Thyroid gland (tissue), 4 donors: Measurements from ENCODE around the gene MAPKAPK5. TPM values are rescaled to one million over a fixed set of nuclear protein-coding genes. Genes with fewer than 3 reads are reported as not detected.
"Not testable (repeated sequence)": the region's sequence is repeated elsewhere in the genome, so short reads cannot be mapped to it uniquely, and the experiment has no call there.

ENCODE experiments used
- DNase-seq, 2 donors: peaks; one replicate each; pipeline ENCODE4 v3.0.0-alpha.2; 2019
- H3K27ac ChIP-seq, 3 donors: fragments of 200-600 bp; sonication (generic); 1 replicate in 2 of 3; 2 replicates in 1 of 3; pipeline ENCODE4 v1.5.1; 2016 to 2019; ENCODE audit warnings: mild to moderate bottlenecking in 1 of 3, moderate library complexity in 1 of 3
- H3K27me3 ChIP-seq: fragments of 200-600 bp; sonication (generic); one replicate; pipeline ENCODE4 v1.5.1; 2019
- H3K36me3 ChIP-seq, 2 donors: fragments of 200-600 bp; sonication (generic); one replicate each; pipeline ENCODE4 v1.5.1; 2016 to 2019
- H3K4me1 ChIP-seq, 2 donors: fragments of 200-600 bp; sonication (generic); one replicate each; pipeline ENCODE4 v1.5.1; 2017 to 2019
- H3K4me3 ChIP-seq, 3 donors: fragments of 200-600 bp; sonication (generic); replicated peaks in 1 of 3; 1 replicate in 2 of 3; 2 replicates in 1 of 3; pipeline ENCODE4 v1.5.1; 2016; ENCODE audit warnings: mild to moderate bottlenecking in 1 of 3
- H3K9me3 ChIP-seq: fragments of 200-600 bp; sonication (generic); one replicate; pipeline ENCODE4 v1.5.1; 2017
- POLR2A ChIP-seq, 2 donors: fragments of 450-650 bp; IDR thresholded peaks; one replicate each; pipeline ENCODE4 v1.6.1; 2017; ENCODE audit warnings: antibody characterized with exemption in 2 of 2, mild to moderate bottlenecking in 2 of 2, moderate library complexity in 1 of 2
- WGBS, 2 donors: methylation state at CpG; one replicate each; pipeline ENCODE4 v1.1.5; 2017; 5-methylcytosine and 5-hydroxymethylcytosine counted together
- intact Hi-C: fragments of 100-400 bp; cut with DNase I; formaldehyde crosslinking; loops from one replicate; pipeline ENCODE4 v1.15.1; 2023
- microRNA-seq: library from miRNA; unstranded; fragments of <30 nt; microRNA quantifications from one replicate; pipeline ENCODE4, GENCODE V29; 2016
- small RNA-seq: library from RNA; depleted of rRNA; stranded (forward); fragments of <200 nt; gene quantifications from one replicate; pipeline ENCODE3, GENCODE V24; 2016
- total RNA-seq, 4 donors: library from RNA; depleted of rRNA; stranded (reverse); fragments of >200 nt; gene quantifications; one replicate each; pipeline ENCODE4 v1.2.3, GENCODE V29; 2016
- TF ChIP-seq, protein P1 (sequence below), 6 experiments: fragments of 200-600 bp in 3 of 6; fragments of 450-650 bp in 3 of 6; sonication (generic) in 3 of 6; IDR thresholded peaks; one replicate each; pipeline ENCODE4 v1.5.1; 2016 to 2019; ENCODE audit warnings: antibody characterized with exemption in 6 of 6, mild to moderate bottlenecking in 2 of 6, inconsistent platforms in 1 of 6, moderate library complexity in 1 of 6

Gene MAPKAPK5
- total RNA-seq, 4 donors from 2014 or later = 54.3 to 81.6 (median 60.0) TPM

DNA sequence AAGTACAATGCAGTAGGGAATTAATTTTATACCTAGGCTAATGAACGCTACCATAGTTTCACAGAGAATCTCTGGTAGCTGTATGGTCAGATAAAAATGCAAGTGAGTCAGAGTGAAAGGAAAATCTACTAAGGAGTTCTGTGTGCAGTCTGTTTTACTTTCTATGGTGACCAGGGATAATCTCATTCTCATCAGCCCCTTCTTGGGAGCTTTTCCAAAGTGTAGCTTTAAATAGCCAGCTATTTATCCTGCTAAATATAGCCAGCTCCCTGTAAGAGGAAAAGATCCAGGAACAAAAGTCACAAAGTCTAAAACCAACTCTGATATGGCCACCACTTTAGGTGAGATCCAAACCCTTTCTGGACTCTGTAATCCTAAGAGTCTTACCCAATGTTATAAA is 95.4 kb downstream of the MAPKAPK5 start:
- intact Hi-C loops = no loop called here
- DNase-seq = no peak
- no peak overlapping the region for H3K27ac ChIP-seq
- peaks cover 0 to 9% of the 10 kb centered on the region in 2 donors for H3K4me1 ChIP-seq
- no peaks in the 10 kb centered on the region for H3K27me3 ChIP-seq
- H3K36me3 ChIP-seq = no peaks in the 10 kb centered on the region
- 85 to 87% methylated on average over 1 of the region's 1 CpG for WGBS, 2 donors
- H3K4me3 ChIP-seq = no peak overlapping the region
- no peak for TF ChIP-seq POLR2A (IDR thresholded peaks at IDR 0.05)
- TF ChIP-seq, protein P1, sequence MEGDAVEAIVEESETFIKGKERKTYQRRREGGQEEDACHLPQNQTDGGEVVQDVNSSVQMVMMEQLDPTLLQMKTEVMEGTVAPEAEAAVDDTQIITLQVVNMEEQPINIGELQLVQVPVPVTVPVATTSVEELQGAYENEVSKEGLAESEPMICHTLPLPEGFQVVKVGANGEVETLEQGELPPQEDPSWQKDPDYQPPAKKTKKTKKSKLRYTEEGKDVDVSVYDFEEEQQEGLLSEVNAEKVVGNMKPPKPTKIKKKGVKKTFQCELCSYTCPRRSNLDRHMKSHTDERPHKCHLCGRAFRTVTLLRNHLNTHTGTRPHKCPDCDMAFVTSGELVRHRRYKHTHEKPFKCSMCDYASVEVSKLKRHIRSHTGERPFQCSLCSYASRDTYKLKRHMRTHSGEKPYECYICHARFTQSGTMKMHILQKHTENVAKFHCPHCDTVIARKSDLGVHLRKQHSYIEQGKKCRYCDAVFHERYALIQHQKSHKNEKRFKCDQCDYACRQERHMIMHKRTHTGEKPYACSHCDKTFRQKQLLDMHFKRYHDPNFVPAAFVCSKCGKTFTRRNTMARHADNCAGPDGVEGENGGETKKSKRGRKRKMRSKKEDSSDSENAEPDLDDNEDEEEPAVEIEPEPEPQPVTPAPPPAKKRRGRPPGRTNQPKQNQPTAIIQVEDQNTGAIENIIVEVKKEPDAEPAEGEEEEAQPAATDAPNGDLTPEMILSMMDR (IDR thresholded peaks at IDR 0.05) = no peak
- H3K9me3 ChIP-seq = no peaks in the 10 kb centered on the region

DNA sequence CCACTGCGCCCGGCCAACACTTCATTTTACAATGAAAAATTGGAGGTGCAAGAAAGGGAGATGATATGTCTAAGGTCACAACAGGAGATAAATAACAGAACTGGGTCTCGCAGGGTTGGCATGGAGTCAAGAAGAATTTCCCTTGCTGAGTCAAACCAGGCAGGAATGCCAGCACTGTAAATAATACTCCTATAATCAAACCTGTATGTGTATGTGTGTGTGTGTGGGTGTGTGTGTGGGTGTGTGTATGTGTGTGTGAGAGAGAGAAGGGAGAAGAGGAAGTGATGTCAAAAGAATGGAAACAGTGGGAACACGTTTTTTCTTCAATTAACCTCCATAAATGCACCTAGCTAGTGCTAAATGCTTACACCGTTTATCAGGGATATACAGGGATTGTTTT is 100.5 kb downstream of the MAPKAPK5 start:
- Histone ChIP-seq H3K4me3 (no peak overlapping the region), H3K9me3 (no peaks in the 10 kb centered on the region), H3K4me1 (no peaks in the 10 kb centered on the region), H3K27ac (no peak overlapping the region), H3K36me3 (no peaks in the 10 kb centered on the region), H3K27me3 (no peaks in the 10 kb centered on the region)
- DNase-seq = no peak
- intact Hi-C loops = no loop called here
- TF ChIP-seq POLR2A (IDR thresholded peaks at IDR 0.05) = no peak
- TF ChIP-seq, protein P1 (IDR thresholded peaks at IDR 0.05) = no peak
- WGBS, 2 donors = 68 to 85% methylated on average over 5 of the region's 5 CpGs

DNA sequence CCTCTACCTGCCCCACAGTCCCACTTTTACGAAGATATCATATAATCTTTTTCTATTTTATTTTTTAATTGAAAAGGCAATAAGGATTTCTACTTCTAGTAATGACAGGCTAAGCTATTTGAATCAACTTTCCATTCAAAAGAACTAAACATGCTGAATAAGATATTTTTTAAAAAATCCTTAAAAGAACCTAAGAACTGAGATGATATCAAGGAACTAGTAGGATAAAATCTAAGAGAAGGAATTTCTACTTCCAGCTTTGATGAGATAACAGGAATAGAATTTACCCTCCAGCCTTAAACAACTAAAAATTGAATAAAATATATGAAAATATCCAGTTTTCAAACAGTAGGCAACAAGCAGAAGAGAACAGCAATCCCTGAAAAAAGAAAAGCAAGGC is 101.9 kb downstream of the MAPKAPK5 start:
- 95 to 98% methylated on average over 1 of the region's 1 CpG for WGBS, 2 donors
- intact Hi-C loops = no loop called here
- Histone ChIP-seq H3K27ac (no peak overlapping the region), H3K4me3 (no peak overlapping the region), H3K36me3 (no peaks in the 10 kb centered on the region), H3K9me3 (no peaks in the 10 kb centered on the region), H3K4me1 (peaks cover 0 to 4% of the 10 kb centered on the region in 2 donors), H3K27me3 (no peaks in the 10 kb centered on the region)
- no peak for TF ChIP-seq POLR2A (IDR thresholded peaks at IDR 0.05)
- no peak for DNase-seq

DNA sequence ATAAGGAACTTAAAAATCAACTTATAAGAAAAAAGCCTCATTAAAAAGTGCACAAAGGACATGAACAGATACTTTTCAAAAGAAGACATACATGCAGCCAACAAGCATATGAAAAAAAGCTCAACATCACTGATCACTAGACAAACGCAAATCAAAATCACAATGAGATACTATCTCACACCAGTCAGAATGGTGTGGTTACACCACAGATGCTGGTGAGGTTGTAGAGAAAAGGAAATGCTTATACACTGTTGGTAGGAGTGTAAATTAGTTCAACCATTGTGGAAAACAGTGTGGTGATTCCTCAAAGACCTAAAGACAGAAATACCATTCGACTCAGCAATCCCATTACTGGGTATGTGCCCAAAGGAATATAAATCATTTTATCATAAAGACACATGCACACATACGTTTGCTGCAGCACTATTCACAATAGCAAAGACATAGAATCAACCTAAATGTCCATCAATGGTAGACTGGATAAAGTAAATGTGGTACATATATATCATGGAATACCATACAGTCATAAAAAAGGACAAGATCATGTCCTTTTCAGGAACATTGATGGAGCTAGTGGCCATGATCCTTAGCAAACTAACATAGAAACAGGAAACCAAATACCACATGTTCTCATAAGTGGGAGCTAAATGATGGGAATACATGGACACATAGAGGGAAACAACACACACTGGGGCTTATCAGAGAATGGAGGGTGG is 109.1 kb downstream of the MAPKAPK5 start:
- intact Hi-C loops, H3K36me3 ChIP-seq, H3K4me3 ChIP-seq, H3K9me3 ChIP-seq, DNase-seq, H3K4me1 ChIP-seq, H3K27ac ChIP-seq, H3K27me3 ChIP-seq: not testable (repeated sequence)
- 84 to 90% methylated on average over 3 of the region's 3 CpGs for WGBS, 2 donors

Small RNA genes lying within 50 kb of the gene (microRNA-seq; reads per million reads assigned to microRNA genes)
- not detected for gene MIR6761

Small RNA genes lying within 50 kb of the gene (small RNA-seq; reads per million reads assigned to genes)
- gene MIR6761 = not detected

Other genes with a start within 250 kb of the MAPKAPK5 start
- gene ATXN2, start 242.9 kb upstream of the MAPKAPK5 start, total RNA-seq = 100 to 1,000 TPM in 1 of 4 donors, 10 to 100 TPM in 3; 63.1 to 102 (median 63.8) TPM
- 10 to 100 TPM; 18.4 to 23.5 (median 21.9) TPM for gene BRAP, start 156.3 kb upstream of the MAPKAPK5 start, total RNA-seq
- 10 to 100 TPM; 43.0 to 65.5 (median 52.8) TPM for gene ACAD10, start 156.2 kb upstream of the MAPKAPK5 start, total RNA-seq
- 100 to 1,000 TPM in 2 of 4 donors, 10 to 100 TPM in 2; 90.7 to 112 (median 97.8) TPM for gene ALDH2, start 75.3 kb upstream of the MAPKAPK5 start, total RNA-seq
- gene TMEM116, start 170.9 kb downstream of the MAPKAPK5 start, total RNA-seq = 10 to 100 TPM; 20.0 to 33.0 (median 26.6) TPM
- 10 to 100 TPM; 66.1 to 93.3 (median 80.7) TPM for gene ERP29, start 171.2 kb downstream of the MAPKAPK5 start, total RNA-seq